H1 (cell line): ENCODE data around the gene OR5AP2. TPM values are rescaled to one million over a fixed set of nuclear protein-coding genes. Genes with fewer than 3 reads are reported as not detected.

ENCODE experiments used
- CTCF ChIA-PET: fragments of 300-600 bp; sonication (Branson Sonifier 250); formaldehyde crosslinking; loops from one replicate; lab custom pipeline; 2021; ENCODE audit not compliant: partially characterized antibody; lab: Charles Lee
- POLR2A ChIA-PET: fragments of 300-600 bp; sonication (Branson Sonifier 250); formaldehyde crosslinking; loops from one replicate; lab custom pipeline; 2021; ENCODE audit warnings: inconsistent platforms; ENCODE audit not compliant: partially characterized antibody; lab: Charles Lee
- DNase-seq, 2 experiments: peaks; one replicate each; pipeline versions ENCODE4 v3.0.0 to v3.0.0-alpha.2; 2010 to 2022; ENCODE audit warnings: low spot score in 2 of 2, low read depth in 1 of 2, mixed read lengths in 1 of 2
- FAIRE-seq: peaks from 2 replicates; lab custom pipeline; 2011; peaks lifted over from hg19 to GRCh38; lab: Jason Lieb, UNC
- H2AFZ ChIP-seq: 2 replicates; pipeline ENCODE4 v1.8.1; 2012; ENCODE audit warnings: low read length, inconsistent platforms
- H2AK5ac ChIP-seq: 2 replicates; pipeline ENCODE4 v1.6.1; 2013; ENCODE audit warnings: low read depth, low read length
- H2BK120ac ChIP-seq: replicated peaks from 2 replicates; pipeline ENCODE3; 2013; ENCODE audit warnings: low read depth, low read length, inconsistent platforms
- H2BK12ac ChIP-seq: 2 replicates; pipeline ENCODE4 v1.6.1; 2013; ENCODE audit warnings: low read depth, low read length
- H2BK15ac ChIP-seq: 2 replicates; pipeline ENCODE4 v1.6.1; 2013; ENCODE audit warnings: low read length
- H2BK20ac ChIP-seq: 2 replicates; pipeline ENCODE4 v1.6.1; 2013; ENCODE audit warnings: low read length
- H2BK5ac ChIP-seq: 2 replicates; pipeline ENCODE4 v1.6.1; 2013; ENCODE audit warnings: low read depth, low read length
- H3K14ac ChIP-seq: 2 replicates; pipeline ENCODE4 v1.6.1; 2013; ENCODE audit warnings: inconsistent platforms; ENCODE audit not compliant: insufficient read length
- H3K18ac ChIP-seq: 2 replicates; pipeline ENCODE4 v1.6.1; 2013; ENCODE audit warnings: low read length; ENCODE audit errors: extremely low read depth
- H3K23ac ChIP-seq: 2 replicates; pipeline ENCODE4 v1.6.1; 2013; ENCODE audit warnings: inconsistent platforms; ENCODE audit not compliant: insufficient read length
- H3K23me2 ChIP-seq: 2 replicates; pipeline ENCODE4 v1.6.1; 2013; ENCODE audit warnings: low read depth, low read length
- H3K27ac ChIP-seq: 2 replicates; pipeline ENCODE4 v1.6.1; 2011; ENCODE audit warnings: low read depth, low read length, inconsistent platforms
- H3K27me3 ChIP-seq, 4 experiments: replicated peaks in 1 of 4; 1 replicate in 1 of 4; 2 replicates in 3 of 4; pipeline versions ENCODE4 v1.6.1 to v1.8.1; 2011 to 2013; ENCODE audit warnings: low read length in 3 of 4, mild to moderate bottlenecking in 3 of 4, inconsistent platforms in 2 of 4, mixed read lengths in 2 of 4, moderate library complexity in 1 of 4; ENCODE audit not compliant: control insufficient read depth in 3 of 4, insufficient read depth in 3 of 4; ENCODE audit errors: extremely low read depth in 1 of 4
- H3K36me3 ChIP-seq, 4 experiments: 2 replicates each; pipeline versions ENCODE4 v1.6.1 to v1.8.1; 2011 to 2013; ENCODE audit warnings: mild to moderate bottlenecking in 4 of 4, low read length in 3 of 4, moderate library complexity in 2 of 4, control low read depth in 1 of 4, inconsistent platforms in 1 of 4; ENCODE audit not compliant: insufficient read depth in 4 of 4, control insufficient read depth in 2 of 4
- H3K4ac ChIP-seq: replicated peaks from 2 replicates; pipeline ENCODE3; 2013; ENCODE audit warnings: low read length, low read depth, mixed read lengths, inconsistent platforms; ENCODE audit not compliant: insufficient read length
- H3K4me1 ChIP-seq, 4 experiments: replicated peaks in 1 of 4; 1 replicate in 1 of 4; 2 replicates in 3 of 4; pipeline versions ENCODE4 v1.6.1 to v1.8.1; 2011 to 2013; ENCODE audit warnings: low read length in 3 of 4, inconsistent platforms in 2 of 4, mixed read lengths in 1 of 4; ENCODE audit not compliant: insufficient read depth in 4 of 4, control insufficient read depth in 3 of 4
- H3K4me2 ChIP-seq, 2 experiments: 2 replicates each; pipeline versions ENCODE4 v1.6.1 to v1.8.1; 2011 to 2013; ENCODE audit warnings: low read depth in 2 of 2, low read length in 2 of 2, control low read depth in 1 of 2, inconsistent platforms in 1 of 2, mild to moderate bottlenecking in 1 of 2; ENCODE audit not compliant: insufficient read depth in 1 of 2
- H3K4me3 ChIP-seq, 4 experiments: fragments of 200-600, 300-600 bp in 1 of 4; sonication (generic), shearing (Covaris generic), sonication (Bioruptor Twin) in 1 of 4; 2 replicates each; pipeline versions ENCODE4 v1.5.1 to v1.8.1; 2011 to 2016; ENCODE audit warnings: low read length in 4 of 4, low read depth in 3 of 4, control low read depth in 2 of 4, inconsistent platforms in 2 of 4, mild to moderate bottlenecking in 2 of 4, mixed read lengths in 1 of 4, moderate library complexity in 1 of 4; ENCODE audit not compliant: insufficient read depth in 2 of 4; ENCODE audit errors: extremely low read depth in 1 of 4
- H3K56ac ChIP-seq: replicated peaks from 2 replicates; pipeline ENCODE3; 2013; ENCODE audit warnings: low read depth, mild to moderate bottlenecking, mixed read lengths, low read length, inconsistent platforms; ENCODE audit not compliant: insufficient read length
- H3K79me1 ChIP-seq: 2 replicates; pipeline ENCODE4 v1.6.1; 2013; ENCODE audit warnings: low read depth, low read length, control low read depth
- H3K79me2 ChIP-seq, 2 experiments: 2 replicates each; pipeline versions ENCODE4 v1.6.1 to v1.8.1; 2012 to 2013; ENCODE audit warnings: low read length in 2 of 2, mild to moderate bottlenecking in 2 of 2, inconsistent platforms in 1 of 2; ENCODE audit not compliant: insufficient read depth in 2 of 2, control insufficient read depth in 1 of 2
- H3K9ac ChIP-seq, 4 experiments: replicated peaks in 1 of 4; 1 replicate in 1 of 4; 2 replicates in 3 of 4; pipeline versions ENCODE4 v1.6.1 to v1.8.1; 2011 to 2013; ENCODE audit warnings: low read depth in 3 of 4, low read length in 3 of 4, control low read depth in 2 of 4, mild to moderate bottlenecking in 2 of 4, moderate library complexity in 2 of 4, inconsistent platforms in 1 of 4; ENCODE audit errors: extremely low read depth in 1 of 4
- H3K9me3 ChIP-seq, 2 experiments: 2 replicates each; pipeline versions ENCODE4 v1.6.1 to v1.8.1; 2012 to 2013; ENCODE audit warnings: mild to moderate bottlenecking in 2 of 2, moderate library complexity in 2 of 2, control low read depth in 1 of 2, inconsistent platforms in 1 of 2, low read depth in 1 of 2, low read length in 1 of 2, mixed read lengths in 1 of 2; ENCODE audit not compliant: insufficient read depth in 2 of 2
- H4K20me1 ChIP-seq, 2 experiments: replicated peaks in 1 of 2; 2 replicates each; pipeline versions ENCODE3 to v1.8.1; 2011 to 2013; ENCODE audit warnings: inconsistent platforms in 2 of 2, low read length in 2 of 2, mild to moderate bottlenecking in 1 of 2; ENCODE audit not compliant: insufficient read depth in 2 of 2, control insufficient read depth in 1 of 2
- H4K5ac ChIP-seq: 2 replicates; pipeline ENCODE4 v1.6.1; 2013; ENCODE audit warnings: low read length, low read depth, mixed read lengths, inconsistent platforms; ENCODE audit not compliant: insufficient read length
- H4K8ac ChIP-seq: 2 replicates; pipeline ENCODE4 v1.8.0; 2013; ENCODE audit warnings: mild to moderate bottlenecking, moderate library complexity, low read length, inconsistent platforms; ENCODE audit not compliant: insufficient read depth; ENCODE audit errors: extremely low read depth
- H4K91ac ChIP-seq: replicated peaks from 2 replicates; pipeline ENCODE3; 2013; ENCODE audit warnings: low read length, mixed read lengths, inconsistent platforms; ENCODE audit not compliant: insufficient read length
- CREB1 ChIP-seq: IDR thresholded peaks from 2 replicates; pipeline ENCODE4 v1.6.1; 2012; ENCODE audit warnings: inconsistent platforms
- KDM1A ChIP-seq: fragments of 200-600, 300-600 bp; sonication (generic); IDR thresholded peaks from 2 replicates; pipeline ENCODE4 v1.7.1; 2016; ENCODE audit warnings: mild to moderate bottlenecking, low read length, borderline replicate concordance
- KDM5A ChIP-seq: fragments of 200-600 bp; IDR thresholded peaks from 2 replicates; pipeline ENCODE4 v1.7.1; 2012; ENCODE audit warnings: mild to moderate bottlenecking, low read length, inconsistent platforms, mixed read lengths
- NANOG ChIP-seq: IDR thresholded peaks from 2 replicates; pipeline ENCODE4 v1.6.1; 2011; ENCODE audit warnings: low read length, low read depth, mild to moderate bottlenecking, inconsistent platforms; ENCODE audit not compliant: insufficient read depth, poor library complexity, severe bottlenecking
- RBBP5 ChIP-seq: IDR thresholded peaks from 2 replicates; pipeline ENCODE4 v1.7.1; 2012; ENCODE audit warnings: low read depth, mild to moderate bottlenecking, inconsistent platforms, low read length, moderate library complexity, borderline replicate concordance
- SRF ChIP-seq: IDR thresholded peaks from 2 replicates; pipeline ENCODE4 v1.6.1; 2011; ENCODE audit warnings: mild to moderate bottlenecking, low read depth, low read length, moderate library complexity
- TEAD4 ChIP-seq: IDR thresholded peaks from 2 replicates; pipeline ENCODE4 v1.6.1; 2012; ENCODE audit warnings: low read depth, low read length, inconsistent platforms, mixed read lengths
- WGBS, 2 experiments: shearing (Covaris generic) in 1 of 2; methylation state at CpG; one replicate each; pipeline versions ENCODE4 v1.1.6 to v1.1.7; 2013 to 2015; ENCODE audit warnings: low lambda C conversion rate in 2 of 2, mixed read lengths in 2 of 2, inconsistent platforms in 1 of 2, low coverage in 1 of 2, missing lambda C conversion rate in 1 of 2; ENCODE audit not compliant: insufficient replicate concordance in 2 of 2, insufficient coverage in 1 of 2, insufficient read length in 1 of 2; ENCODE audit errors: extremely low coverage in 1 of 2, missing lambda C conversion rate in 1 of 2; 5-methylcytosine and 5-hydroxymethylcytosine counted together
- polyA plus RNA-seq, 7 experiments: library from polyadenylated mRNA; depleted of rRNA in 3 of 7; stranded (reverse) in 5 of 7; unstranded in 2 of 7; fragments of >200 nt in 5 of 7; fragments of 200-250 nt in 2 of 7; gene quantifications; 1 replicate in 5 of 7; 2 replicates in 1 of 7; 4 replicates in 1 of 7; pipeline versions ENCODE4 v1.2.1 to v1.2.3, GENCODE V29; 2011 to 2013; ENCODE audit warnings: missing spikeins in 2 of 7, mixed read lengths in 2 of 7
- total RNA-seq: library from RNA; stranded (reverse); fragmentation: NEBNext Ultra II Directional; extraction: Animal tissue kit (Norgen Biotek cat#: 25700); gene quantifications from 2 replicates; pipeline ENCODE4 v1.2.1, GENCODE V29; 2021
- TF ChIP-seq, protein P1 (sequence below), 3 experiments: IDR thresholded peaks; 1 replicate in 2 of 3; 2 replicates in 1 of 3; pipeline versions ENCODE4 v1.5.1 to v1.6.1; 2011; ENCODE audit warnings: low read length in 3 of 3, mild to moderate bottlenecking in 3 of 3, inconsistent platforms in 2 of 3, low read depth in 1 of 3, moderate library complexity in 1 of 3; ENCODE audit not compliant: insufficient read depth in 1 of 3; ENCODE audit errors: control extremely low read depth in 1 of 3

Gene OR5AP2
- total and polyA plus RNA-seq, 2 of the 8 experiments (the other 6 are each of a cell fraction or from before 2014, with no cell fraction given): not detected

DNA sequence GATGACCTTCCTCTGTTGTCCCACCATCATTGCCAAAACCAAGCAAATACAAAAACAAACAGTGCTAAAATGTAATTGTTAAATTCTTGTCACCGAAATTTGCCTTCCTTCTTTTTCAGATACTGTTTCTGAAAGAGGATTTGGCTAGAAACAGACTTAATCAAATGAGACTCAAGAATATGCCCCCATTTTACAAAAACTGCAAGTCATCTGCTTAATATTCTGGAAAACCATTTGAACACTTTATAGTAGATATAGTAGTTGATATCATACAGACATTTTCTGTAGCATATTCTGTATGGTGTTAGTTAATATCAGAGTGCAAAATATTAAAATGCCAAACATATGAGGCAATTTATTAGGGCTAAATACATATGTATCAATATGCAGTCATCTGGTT, 31.1 kb downstream of the OR5AP2 start:
- Histone ChIP-seq H2AK5ac (no peak overlapping the region), H4K91ac (no peak overlapping the region), H3K36me3 (no peaks in the 10 kb centered on the region), H2BK15ac (no peak overlapping the region), H3K4ac (no peak overlapping the region), H2BK120ac (no peak overlapping the region), H3K56ac (no peak overlapping the region), H3K9me3 (no peaks in the 10 kb centered on the region), H4K8ac (no peak overlapping the region), H3K4me1 (no peaks in the 10 kb centered on the region), H3K23ac (no peak overlapping the region), H2BK12ac (no peak overlapping the region), H4K5ac (no peak overlapping the region), H3K9ac (no peak overlapping the region), H3K27ac (no peak overlapping the region), H3K4me2 (no peak overlapping the region), H4K20me1 (no peaks in the 10 kb centered on the region), H2BK20ac (no peak overlapping the region), H2AFZ (no peak overlapping the region), H3K18ac (no peak overlapping the region), H3K79me2 (no peaks in the 10 kb centered on the region), H2BK5ac (no peak overlapping the region), H3K14ac (no peak overlapping the region), H3K23me2 (no peaks in the 10 kb centered on the region), H3K27me3 (no peaks in the 10 kb centered on the region), H3K79me1 (no peaks in the 10 kb centered on the region), H3K4me3 (no peak overlapping the region)
- ChIA-PET POLR2A (no interaction called here), CTCF (interaction anchor here (1.0 kb wide), 1 partner anchor 14 kb away, joined by 4 read pairs; no protein-coding TSS in a partner anchor)
- FAIRE-seq (no peak), DNase-seq (no peak)
- TF ChIP-seq KDM1A (no peak), TEAD4 (no peak), RBBP5 (no peak), KDM5A (no peak), CREB1 (no peak), SRF (no peak), NANOG (no peak)
- TF ChIP-seq, protein P1, sequence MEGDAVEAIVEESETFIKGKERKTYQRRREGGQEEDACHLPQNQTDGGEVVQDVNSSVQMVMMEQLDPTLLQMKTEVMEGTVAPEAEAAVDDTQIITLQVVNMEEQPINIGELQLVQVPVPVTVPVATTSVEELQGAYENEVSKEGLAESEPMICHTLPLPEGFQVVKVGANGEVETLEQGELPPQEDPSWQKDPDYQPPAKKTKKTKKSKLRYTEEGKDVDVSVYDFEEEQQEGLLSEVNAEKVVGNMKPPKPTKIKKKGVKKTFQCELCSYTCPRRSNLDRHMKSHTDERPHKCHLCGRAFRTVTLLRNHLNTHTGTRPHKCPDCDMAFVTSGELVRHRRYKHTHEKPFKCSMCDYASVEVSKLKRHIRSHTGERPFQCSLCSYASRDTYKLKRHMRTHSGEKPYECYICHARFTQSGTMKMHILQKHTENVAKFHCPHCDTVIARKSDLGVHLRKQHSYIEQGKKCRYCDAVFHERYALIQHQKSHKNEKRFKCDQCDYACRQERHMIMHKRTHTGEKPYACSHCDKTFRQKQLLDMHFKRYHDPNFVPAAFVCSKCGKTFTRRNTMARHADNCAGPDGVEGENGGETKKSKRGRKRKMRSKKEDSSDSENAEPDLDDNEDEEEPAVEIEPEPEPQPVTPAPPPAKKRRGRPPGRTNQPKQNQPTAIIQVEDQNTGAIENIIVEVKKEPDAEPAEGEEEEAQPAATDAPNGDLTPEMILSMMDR (IDR thresholded peaks at IDR 0.05; ENCODE audit: control extremely low read depth in 1 of 3, insufficient read depth in 1 of 3, low read depth in 1 of 3, low read length in 3 of 3): no peak
- 82% methylated on average over 1 of the region's 1 CpG; no CpG with 5 or more reads in 1 of the 2 experiments for WGBS, 2 experiments
